ENCODE data around the gene TPSG1.
A peak's percentile ranks its signal among the peaks of the same experiment; 100 is the strongest.
"Not testable (repeated sequence)": the region's sequence is repeated elsewhere in the genome, so short reads cannot be mapped to it uniquely, and the experiment has no call there.

The TPSG1 gene

DNA sequence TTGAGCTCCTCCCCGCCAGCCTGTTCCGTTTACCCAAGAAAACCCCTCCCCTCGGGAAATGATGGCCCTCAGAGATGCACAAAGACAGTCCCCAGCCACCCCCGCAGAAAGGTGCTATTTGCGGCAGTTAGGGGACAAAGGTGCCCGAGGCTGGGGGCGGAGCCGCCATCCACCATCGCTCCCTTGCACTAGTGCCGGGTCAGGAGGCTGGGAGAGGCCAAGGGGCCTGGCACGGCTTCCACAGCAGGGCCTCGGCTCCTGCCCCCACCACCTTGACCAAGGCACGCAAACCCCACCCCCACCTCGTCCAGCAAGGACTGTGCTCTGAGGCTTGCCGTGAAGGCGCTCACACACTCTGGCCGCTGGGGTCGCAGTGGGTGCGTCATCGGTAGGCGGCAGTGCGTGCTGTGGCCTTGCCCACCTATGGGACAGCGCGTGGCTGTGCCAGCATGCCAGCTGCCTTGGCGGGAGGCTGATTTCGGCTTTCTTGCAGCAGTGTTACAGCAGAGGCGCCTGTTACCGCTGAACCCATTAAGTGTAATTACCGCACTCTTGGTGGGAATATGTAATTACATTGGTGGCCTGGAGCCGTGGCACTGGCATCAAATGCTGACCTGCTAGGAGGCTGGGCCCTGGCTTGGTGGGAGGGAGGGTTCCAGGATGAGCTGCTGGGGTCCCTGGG lies 31.8 kb downstream of the TPSG1 start:
- no peak for DNase-seq

DNA sequence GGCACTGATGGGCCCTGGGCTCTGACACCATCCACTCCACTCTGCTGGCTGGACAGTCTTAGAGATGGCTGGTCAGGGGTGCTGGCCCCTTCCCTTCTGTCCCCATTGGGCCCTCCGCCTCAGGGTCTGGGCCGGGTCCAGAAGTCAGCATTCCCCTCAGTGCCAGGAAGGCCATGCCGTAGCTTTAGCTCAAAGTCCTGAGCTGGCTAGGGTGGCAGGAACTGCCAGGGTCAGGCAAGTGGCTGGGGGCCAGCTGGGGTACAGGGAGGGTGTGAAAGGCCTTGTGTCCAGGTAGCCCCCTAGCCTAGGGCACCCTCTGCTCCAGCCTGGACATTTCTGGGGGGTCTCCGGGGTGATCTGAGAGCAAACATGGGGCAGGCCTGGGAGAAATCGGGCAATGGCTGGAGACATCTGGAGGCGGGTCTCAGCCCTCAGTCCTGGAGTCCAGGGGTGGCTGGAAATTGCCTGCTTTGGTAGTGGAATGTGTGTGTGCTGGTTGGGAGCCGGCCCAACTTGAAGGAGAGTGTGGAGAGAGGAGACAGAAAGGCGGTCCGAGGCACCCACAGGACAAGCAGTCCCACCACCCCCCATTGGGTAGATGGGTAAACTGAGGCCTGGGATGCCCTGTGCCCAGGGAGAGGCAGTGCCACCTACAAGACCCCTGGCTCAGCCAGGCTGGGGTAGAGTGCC lies 32.5 kb downstream of the TPSG1 start:
- no peak for DNase-seq

DNA sequence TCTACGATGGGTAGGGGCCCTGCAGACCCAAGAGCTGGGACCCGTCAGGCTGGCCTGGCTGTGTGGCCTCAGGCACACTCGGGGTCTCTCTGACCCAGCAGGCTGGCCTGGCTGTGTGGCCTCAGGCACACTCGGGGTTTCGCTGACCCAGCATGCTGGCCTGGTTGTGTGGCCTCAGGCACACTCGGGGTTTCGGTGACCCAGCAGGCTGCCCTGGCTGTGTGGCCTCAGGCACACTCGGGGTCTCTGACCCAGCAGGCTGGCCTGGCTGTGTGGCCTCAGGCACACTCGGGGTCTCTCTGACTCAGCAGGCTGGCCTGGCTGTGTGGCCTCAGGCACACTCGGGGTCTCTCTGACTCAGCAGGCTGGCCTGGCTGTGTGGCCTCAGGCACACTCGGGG lies 34.3 kb downstream of the TPSG1 start:
- DNase-seq, result not testable (repeated sequence)

DNA sequence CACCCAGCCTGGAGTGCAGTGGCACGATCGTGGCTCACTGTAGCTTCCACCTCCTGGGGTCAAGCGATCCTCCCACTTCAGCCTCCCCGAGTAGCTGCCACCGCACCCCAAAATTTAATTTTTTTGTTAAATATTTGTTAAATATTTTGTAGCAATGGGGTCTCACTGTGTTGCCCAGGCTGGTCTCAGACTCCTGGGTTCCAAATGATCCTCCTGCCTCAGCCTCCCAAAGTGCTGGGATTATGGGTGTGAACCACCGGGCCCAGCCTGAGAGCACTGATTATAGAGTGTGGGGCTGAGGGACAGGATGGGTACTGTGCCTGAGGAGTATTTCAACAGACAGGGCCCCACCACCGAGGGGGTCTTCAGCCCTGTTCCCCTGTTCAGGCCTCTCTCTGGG lies 35.6 kb downstream of the TPSG1 start:
- no peak for DNase-seq

DNA sequence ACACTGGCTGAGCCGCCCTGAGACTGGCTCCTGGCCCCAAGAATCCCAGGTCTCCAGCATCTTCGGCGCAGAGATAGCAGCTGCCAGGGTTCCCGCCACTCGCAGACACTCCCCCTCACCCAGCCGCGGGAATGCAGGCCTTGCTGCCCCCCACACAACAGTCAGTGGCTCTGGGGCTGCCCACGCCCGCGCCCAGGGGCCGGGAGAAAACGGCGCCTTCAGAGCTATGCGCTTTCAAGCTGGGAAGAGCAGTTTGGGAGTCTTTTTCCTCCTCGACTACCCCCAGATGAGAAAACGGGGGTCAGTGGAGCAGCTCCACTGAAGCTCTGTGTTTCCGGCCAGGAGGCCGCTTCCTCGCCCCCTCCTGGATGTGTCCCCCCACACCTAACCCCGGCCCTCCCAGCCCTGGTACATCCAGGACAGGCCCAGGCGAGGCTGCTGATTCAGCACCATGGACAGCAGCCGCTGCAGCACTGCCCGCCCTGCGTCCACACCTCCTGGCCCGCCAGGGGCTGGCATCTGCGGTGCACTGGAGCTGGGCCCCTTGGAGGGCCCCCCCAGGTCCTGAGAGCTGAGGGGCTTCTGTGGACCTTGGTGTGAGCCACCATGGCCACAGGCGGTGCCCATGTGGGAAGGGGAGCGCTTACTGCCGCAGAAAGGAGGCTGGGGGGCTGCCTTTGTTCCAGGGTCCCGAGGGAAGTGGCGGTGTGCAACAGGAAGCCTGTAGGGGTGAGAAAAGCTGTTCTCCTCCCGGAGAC lies 36.5 kb downstream of the TPSG1 start:
- DNase-seq, result peak; percentile 23

DNA sequence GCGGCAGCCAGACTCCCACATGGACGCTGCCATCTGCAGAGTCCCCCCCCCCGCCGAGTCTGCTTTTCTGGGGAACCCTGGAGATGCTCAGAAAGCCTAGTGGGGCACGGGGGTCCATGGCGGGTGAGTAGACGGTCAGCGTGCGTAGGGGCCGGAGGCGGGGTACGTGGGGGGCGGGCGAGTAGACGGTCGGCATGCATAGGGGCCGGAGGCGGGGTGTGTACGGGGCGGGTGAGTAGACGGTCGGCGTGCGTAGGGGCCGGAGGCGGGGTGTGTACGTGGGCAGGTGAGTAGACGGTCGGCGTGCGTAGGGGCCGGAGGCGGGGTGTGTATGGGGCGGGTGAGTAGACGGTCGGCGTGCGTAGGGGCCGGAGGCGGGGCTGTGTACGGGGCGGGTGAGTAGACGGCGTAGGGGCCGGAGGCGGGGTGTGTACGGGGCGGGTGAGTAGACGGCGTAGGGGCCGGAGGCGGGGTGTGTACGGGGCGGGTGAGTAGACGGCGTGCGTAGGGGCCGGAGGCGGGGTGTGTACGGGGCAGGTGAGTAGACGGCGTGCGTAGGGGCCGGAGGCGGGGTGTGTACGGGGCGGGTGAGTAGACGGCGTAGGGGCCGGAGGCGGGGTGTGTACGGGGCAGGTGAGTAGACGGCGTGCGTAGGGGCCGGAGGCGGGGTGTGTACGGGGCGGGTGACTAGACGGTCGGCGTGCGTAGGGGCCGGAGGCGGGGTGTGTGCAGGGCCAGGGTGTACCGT lies 39.4 kb downstream of the TPSG1 start:
- not testable (repeated sequence) for DNase-seq

DNA sequence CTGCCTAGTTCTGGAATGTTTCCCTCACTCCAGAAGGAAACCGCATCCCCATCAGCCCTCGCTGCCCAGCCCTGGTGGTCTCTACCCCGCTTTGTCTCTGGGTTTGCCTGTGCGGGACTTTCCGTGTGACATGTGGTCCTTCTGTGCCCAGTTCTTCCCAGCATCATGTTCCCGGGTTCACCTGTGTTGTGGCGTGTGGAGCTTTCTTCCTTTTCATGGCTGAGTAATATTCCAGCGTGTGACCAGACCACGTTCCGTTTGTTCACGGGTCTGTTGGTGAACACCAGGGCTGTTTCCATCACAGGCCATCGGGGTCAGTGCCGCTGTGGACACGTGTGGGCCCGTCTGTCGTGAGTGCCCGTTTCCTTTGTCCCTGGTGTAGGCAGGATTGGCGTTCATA lies 40.1 kb downstream of the TPSG1 start:
- no peak for DNase-seq

DNA sequence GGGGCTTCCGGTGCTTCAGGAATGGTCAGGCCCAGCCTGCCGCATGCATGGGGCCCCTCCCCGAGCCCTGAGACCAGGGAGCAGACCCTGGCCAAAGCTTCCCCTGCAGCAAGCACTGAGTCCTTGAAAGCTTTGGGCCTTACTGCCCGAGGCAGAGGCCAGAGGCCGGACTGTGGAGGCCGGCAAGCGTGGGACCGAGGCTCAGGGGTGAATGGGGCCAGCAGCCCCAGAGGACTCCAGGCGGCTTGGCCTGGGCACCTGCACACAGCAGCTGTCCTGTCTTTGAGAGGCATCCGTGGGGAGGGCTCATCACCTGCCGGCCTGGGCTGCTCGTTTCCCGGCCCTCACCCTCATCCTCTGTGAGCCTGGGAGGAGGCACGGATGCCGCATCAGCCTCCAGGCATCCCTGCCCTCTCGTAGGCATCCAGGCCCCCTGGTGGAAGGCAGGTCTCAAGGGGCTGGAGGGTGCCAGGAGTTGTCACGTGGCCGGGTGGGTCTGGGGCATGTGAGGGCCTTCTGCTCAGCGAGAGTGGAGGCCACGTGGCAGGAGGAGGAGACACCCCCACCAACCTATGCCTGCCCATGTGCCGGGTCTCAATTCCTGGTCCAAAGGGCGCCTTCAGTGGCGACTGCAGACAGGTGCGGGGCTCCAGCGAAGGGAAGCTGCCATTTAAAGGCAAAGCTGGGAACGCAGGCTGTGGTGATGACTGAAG lies 40.8 kb downstream of the TPSG1 start:
- no peak for DNase-seq

DNA sequence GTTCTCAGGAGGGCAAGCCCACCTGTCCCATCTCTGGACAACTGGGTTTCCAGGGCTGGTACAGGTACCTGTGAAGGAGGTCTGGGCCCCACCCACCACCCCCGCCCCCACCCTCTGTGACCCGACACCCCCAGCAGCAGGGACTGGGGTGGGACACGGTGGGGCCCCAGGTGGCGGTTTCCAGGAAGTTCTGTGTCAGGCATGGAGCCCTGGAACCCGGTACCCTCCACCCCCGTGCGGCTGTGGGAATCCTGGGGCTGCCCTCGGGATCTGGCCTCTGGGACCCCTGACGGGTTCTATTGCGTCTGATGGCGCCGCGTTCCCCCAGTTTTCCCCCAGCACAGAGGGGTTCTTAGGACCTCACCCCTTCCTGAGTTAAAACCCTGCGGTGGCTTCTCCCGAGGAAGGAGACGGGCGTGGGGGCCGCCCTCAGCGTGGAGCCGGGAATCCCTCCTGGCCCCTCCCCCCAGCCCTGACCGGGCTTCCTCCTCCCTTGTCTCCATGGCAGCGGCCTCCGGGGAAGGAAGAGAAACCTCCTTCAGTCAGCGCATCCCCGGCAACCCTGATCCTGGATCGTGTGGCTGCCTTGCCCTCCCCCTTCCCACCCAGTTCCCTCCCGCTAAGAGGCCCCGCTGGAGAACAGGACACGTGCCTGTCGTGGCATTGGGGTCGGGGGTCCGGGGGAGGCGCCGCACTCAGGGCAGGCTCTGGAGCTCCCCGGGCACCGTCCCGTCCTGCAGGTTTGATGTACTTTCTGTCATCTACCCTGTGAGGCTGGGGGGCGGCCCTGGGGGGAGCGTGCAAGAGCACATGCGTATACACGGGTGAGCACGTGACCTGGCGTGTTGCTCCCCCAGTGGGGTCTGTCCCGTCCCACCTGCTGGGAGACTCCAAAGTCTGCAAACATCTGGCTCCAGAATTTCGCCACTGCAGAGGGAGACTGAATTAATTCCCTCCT lies 41.8 kb downstream of the TPSG1 start:
- DNase-seq, result no peak

DNA sequence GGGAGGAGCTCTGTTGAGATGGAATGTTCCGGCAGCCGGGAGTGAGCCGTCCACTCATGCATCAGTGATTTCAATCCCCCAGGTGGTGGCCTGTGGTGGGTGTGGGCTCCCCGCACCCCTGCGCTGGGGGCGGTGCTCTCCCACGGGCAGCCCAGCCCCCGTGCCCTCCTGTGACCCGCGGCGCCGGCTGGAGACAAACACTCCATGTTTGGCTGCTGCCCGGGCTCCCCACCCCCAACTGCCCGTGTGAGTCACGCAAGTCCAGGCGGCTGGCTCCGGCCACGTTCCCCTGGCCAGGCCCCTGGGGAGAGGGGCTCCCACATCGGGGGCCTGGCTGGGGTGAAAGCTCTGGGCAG lies 42.8 kb downstream of the TPSG1 start:
- no peak for DNase-seq

DNA sequence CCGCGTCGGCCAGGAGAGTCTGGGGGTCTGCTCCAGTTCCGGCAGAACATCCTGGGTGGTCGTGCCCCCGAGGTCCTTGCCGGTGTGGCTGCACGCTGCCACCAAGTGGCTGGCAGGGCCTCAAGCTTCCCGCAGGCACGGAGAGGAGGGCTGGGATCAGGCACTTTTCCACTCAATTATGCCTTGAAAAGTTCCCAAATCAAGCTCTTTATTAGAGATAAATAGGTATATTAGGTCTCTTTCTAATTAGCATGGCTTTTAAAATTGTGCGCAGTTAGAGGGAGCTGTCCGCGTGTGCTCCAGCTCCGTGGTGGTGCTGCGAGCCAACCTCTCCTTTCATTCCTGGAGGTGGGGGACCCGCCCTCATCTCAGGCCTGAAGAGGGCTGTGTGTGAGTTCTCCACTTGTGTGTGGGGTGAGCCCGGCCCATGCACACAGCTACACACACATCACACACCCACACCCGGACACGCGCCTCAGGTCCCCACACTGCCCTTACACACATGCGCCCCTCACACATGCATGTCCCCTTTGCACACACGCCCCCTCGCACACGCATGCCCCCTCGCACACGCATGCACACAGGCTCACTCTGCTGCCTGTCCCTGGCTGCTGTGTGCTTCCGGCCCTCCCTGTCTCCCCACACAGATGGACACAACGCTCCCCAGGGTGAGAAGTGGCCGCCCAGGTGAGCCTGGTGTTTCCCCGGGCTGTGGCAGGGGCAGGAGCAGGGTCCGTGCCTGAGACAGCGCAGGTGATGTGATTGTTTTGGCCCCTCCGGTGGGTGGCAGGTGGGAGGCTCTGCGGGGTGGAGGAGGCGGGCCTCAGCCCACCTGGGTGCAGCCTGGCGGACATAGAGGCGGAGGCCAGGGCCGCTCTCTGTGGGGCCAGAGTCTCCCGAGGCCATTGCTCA lies 43.4 kb downstream of the TPSG1 start:
- DNase-seq, result no peak

DNA sequence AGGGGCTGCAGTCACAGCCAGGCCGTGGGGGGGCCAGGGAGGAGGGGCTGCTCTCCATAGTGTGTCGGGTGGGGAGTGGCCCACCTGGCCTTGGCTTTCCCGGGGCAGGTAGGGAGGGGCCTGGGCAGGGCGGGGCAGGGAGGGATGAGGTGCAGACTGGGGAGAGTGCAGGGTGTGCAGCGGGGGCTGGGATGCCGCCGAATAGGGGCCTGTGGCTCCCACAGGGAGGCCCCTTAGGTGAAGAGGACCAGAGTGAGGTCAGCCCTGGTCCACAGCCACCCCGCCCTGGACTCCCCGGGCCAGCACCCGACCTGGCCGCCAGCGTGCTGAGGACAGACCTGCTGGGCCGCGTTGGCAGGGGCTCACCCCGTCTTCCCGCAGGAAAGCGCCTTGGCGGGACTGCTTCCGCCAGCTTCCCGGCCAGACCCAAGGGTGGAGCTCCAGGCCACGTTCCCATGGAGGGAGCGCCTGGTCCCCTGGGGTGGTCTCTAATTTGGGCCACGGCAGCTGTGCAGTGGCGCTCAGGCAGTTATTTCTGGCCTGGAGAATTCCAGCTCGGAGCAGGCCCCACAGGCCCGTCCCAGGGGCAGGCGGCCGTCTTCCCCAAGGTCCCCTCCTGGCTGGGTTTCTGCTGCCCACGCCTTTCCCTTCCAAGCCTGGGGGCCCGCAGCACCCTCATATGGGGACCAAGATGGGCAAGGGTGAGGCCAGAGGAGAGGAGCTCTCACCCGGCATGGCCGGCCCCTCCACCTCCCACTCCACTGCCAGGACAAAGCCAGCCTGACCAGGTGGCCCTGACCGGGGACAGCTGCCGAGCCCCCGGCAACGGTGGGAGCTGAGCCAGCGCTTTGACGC lies 44.3 kb downstream of the TPSG1 start:
- DNase-seq, result no peak

DNA sequence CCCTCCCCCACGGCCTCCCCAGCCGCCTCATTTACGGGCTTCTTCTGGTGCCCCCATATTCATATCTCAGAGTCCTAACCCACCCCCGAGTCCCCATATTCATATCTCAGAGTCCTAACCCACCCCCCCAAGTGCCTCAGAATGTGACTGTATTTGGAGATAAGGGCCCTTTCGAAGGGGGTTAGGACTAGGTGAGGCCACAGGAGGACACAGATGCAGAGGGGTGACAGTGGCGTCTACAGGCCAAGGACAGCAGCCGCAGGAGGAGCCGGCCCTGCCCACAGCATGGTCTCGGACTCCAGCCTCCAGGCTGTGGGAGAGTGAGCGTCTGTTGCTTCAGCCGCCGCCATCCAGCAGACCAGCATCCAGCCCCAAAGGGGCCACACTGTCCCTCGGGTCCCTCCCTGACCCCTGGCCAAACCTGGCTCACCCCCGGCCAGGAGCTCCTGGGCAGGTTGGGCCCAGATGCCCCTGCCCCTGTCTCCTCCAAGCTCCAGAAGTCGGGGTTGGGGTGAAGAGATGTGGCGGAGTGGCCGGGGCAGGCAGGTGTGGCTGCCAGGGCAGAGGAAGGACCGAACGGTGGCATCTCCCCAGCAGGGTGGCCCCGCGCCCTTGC lies 46.7 kb downstream of the TPSG1 start:
- DNase-seq, result no peak

DNA sequence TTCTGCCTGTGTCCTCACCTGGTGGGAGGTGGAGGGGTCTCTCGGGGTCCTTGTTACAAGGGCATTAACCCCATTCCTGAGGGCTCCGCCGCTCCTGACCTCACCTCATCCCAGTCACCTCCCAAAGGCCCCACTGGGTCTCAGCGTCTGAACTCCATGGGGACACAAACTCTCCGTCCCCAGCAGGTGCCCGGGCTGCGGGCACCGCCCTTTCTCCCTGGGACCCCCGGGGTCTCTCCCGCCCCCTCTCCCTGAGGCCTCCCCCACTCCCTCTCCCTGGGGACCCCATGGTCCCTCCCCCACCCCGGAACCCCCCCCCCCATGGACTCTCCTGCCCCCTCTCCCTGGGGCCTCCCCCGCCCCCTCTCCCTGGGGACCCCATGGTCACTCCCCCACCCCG lies 47.3 kb downstream of the TPSG1 start:
- DNase-seq, result no peak

DNA sequence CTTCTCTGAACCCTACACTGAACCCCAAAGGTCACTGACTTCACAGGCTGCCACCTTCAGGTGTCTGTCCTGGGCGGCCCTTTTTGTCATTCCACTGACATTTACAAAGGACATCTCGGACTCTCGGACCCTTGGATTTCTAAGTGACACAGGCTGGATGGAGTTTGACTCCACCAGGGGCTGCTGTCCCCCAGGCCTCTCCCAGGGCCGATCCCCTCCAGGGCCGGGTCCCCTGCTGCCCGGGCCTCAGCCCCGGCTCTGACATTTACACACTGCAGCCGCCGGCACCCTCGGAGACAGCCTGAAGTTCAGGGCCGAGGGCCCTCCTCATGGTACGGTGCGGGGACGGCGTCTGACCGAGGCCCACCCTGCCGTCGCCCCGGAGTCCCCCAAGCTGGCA lies 48.0 kb downstream of the TPSG1 start:
- DNase-seq, result no peak

DNA sequence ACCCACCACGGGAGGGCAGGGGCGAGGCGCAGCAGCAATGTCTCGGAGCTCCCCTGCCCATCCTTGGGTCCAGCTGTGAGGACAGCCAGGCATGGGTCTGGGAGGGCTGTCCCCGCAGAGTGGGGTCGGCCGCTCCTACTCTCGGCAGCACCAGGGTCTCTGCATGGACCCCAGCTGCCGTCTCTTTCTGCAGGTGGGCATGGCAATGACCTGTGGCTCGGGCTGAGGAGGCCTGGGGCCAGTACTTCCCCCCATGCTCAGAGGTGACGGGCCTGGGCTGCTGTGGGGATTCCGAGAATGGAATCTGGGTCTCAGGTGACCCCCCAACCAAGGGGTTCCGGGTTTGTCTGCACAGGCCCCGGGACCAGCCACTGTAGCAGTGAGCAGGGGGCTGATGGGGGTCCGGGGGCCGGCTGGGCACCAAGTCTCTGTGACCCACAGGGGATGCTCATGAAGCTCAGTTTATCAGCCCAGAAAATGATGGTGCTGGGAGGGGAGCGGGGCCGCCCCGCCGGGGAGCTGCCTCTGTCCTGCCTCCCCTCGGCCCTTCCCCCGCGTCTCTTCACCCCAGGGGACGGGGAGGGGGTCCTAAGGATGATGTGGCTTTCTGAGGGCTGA lies 48.7 kb downstream of the TPSG1 start:
- DNase-seq, result no peak

DNA sequence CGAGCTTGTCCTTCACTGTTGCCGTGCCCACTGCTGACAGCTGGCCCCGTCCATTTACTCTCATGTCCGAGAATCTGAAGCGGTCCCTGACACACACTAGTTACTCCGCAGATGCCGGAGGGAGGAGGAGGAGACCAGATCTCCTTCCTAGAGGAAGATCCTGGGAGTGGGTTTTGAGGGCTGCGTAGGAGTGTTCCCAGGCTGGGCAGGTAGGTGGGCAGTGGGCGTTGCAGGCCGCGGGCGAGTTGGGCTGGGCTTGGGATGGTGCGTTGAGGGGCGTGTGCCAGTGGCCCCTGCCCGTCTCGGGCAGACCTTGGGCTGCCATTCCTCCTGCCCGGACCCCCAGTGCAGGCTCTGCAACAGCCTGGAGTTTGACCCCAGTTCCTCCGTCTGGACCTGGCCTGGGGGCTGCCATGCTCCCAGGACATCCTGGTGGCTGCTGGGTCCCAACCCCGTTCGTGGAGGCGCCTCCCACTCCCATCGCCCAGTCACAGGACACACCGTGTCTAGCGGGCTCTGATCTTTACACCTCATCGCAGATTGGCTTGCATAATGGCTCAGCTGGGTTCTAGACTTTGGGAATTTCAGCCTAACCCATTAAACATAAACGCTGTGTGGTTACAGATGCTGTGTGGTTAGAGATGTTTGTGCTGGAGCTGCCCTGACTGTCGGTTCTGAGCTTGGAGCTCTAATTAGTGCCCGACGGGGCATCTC lies 49.3 kb downstream of the TPSG1 start:
- DNase-seq, result no peak

All from activated CD4-positive, alpha-beta T cell treated with anti-CD3 and anti-CD28 coated beads, Interleukin-10, Interleukin-2, amounts not matched to agents 100 ng/mL and 50 ng/mL, durations not matched to agents 16 hours and 8 hours (primary cell).